ENCODE measurements around the gene C14orf119.

C14orf119 gene

GRCh38 chr14:23126548-23127278 lies 31.4 kb downstream of the C14orf119 start:
- no peak for DNase-seq (ENCODE audit: low spot score)

GRCh38 chr14:23127861-23128260 lies 32.6 kb downstream of the C14orf119 start:
- DNase-seq (ENCODE audit: low spot score): no peak

GRCh38 chr14:23128969-23129758 lies 33.9 kb downstream of the C14orf119 start:
- DNase-seq (ENCODE audit: low spot score): no peak

DNA sequence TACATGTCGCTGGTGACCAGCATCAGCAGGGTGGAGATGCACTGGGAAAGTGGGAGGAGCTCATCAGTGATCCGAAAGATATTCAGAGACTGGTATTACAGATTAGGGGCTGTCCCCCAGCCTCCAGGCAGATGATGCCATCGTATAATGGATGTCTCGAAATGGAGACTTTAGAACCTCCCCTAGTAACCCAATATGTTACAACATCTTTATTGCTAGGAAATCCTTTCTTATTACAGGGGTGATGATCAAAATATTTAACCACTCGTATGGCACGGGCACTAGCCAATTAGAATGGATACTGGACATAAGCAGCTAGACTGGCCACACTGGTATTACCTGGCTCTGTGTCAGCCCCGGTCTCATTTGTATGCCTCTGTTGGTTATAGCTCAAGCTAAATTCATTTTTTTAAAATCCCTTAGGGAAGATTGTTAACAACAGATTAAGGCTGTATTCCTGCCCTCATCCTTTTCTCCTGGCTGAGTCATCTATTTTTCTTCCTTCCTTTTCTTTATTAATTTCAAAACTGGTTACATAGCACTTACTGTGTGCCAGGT lies 34.5 kb downstream of the C14orf119 start:
- DNase-seq (ENCODE audit: low spot score): no peak

DNA sequence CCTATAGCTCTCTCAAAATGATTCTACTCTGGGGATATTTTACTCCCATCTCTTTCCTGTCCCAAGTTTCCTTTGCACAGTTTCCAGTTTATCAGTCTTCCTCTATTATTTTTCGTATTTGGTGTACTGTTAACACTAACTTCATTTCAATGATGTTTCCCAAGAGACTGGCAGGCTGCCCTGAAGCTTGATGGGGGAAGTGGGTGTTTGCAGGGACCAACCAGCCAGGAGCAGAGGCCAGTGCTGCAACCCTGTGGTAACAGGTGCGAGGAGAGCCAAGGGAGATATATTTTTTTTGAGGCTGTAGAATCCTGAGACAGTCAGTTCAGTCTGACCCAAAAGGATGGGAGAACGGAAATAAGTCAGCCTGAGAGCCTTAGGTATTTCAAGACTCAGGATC lies 35.6 kb downstream of the C14orf119 start:
- DNase-seq (ENCODE audit: low spot score): no peak

GRCh38 chr14:23131482-23131881 lies 36.2 kb downstream of the C14orf119 start:
- no peak for DNase-seq (ENCODE audit: low spot score)

- DNase-seq (ENCODE audit: low spot score): no peak
Observed at GRCh38 chr14:23132970-23133369, 37.7 kb downstream of the C14orf119 start.

DNA sequence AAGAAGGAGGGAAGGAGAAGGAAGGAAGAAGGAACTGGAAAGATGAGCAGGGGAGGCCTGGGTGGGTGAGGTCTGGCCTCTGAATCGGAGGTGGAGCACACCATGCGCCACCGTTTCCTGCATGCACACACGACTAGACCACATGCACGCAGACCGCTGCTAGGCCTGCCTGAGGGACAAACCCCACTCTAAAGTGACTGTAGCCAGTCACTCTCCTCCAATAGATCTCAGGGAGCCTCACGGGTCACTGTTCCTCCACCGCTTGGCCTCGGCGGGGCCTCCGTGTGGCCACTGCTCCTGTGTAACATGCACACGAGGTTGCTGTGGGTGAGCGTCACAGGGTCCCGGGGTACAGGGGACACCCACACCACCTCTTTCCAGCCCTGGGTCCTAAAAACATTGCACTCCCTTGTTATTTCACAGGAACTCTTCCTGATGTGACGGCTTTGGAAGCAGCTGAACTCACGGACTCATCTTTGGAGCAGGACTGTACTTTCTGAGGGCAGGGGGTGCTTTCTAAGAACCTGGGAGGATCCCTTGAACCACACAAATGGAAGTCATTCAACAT lies 41.3 kb downstream of the C14orf119 start:
- no peak for DNase-seq (ENCODE audit: low spot score)

DNA sequence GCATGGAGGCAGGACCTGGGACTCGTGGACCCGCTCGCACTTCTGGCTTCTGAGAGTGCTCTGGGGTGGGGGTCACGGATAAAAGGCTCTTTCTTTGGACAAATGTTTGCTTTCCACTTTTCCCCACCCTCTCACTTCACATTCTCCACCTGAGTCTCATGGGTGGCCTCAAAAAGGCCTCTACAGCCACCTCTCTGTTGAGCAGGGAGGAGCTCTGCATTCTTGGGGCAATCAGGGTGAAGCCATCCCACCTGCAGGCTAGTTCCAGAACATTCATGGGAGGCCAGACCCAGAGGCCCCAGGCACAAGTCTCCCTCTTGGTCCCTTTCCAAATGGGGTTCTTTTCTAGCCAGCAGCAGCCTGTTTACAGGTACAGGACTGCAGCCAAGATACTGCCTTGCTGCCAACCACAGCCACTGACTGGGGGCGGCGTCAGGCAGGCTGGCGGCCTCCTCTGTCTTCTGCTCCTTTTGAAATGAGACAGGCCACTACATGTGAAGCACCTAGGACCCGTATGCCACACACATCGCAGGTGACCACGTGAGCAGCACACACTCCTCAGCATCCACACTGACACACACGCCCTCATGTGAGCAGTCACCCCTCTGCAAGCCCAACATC lies 42.0 kb downstream of the C14orf119 start:
- no peak for DNase-seq (ENCODE audit: low spot score)

GRCh38 chr14:23137813-23138535 lies 42.7 kb downstream of the C14orf119 start:
- no peak for DNase-seq (ENCODE audit: low spot score)

DNA sequence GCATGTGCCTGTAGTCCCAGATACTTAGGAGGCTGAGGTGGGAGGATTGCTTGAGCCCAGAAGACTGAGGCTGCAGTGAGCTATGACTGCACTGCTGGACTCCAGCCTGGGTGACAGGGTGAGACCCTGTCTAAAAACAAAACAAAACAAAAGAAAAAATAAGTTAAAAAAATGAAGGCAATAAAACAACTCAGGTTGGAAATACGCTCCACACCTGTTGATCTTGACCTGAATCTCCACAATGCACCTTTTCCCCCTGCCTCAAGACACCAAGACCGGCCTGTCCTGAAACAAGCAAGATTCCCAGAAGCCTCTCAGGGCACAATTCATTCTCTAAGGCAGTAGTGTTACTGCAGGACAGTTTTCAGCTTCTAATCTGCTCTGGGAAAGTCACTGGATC lies 44.6 kb downstream of the C14orf119 start:
- DNase-seq (ENCODE audit: low spot score): no peak

GRCh38 chr14:23140371-23140770 lies 45.1 kb downstream of the C14orf119 start:
- no peak for DNase-seq (ENCODE audit: low spot score)

DNA sequence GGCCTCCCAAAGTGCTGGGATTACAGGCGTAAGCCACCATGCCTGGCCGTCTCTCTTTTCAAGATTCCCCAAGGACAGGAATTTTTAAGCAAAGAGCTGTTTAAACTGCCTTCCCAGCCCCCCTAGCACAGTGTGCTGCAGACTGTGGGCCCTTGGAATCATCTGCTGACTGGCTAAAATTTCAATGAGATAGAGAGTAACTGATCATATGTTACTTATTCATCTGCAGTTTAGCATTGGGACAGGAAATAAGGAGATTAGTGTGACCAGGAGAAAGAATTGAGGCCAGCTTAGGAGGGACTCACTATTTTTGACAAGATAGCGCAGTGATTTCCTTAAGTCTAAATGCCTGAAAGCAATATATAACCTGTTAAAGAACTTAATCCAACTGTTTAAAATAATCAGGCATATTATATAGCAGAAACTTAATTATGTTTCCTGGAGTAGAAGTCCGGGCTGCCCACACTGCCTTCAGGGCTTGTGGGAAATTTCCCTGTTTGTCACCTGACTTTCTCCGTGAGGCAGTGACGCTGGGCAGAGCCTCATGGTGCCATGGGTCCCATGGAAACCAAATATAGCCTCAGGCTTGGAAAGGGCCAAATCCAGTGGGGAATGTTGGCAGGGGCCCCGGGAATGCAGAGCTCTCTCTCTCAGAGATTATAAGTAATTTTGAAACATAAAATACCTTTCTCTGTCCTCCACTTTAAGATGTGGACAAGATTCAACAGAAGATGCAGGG lies 46.6 kb downstream of the C14orf119 start:
- no peak for DNase-seq (ENCODE audit: low spot score)

DNA sequence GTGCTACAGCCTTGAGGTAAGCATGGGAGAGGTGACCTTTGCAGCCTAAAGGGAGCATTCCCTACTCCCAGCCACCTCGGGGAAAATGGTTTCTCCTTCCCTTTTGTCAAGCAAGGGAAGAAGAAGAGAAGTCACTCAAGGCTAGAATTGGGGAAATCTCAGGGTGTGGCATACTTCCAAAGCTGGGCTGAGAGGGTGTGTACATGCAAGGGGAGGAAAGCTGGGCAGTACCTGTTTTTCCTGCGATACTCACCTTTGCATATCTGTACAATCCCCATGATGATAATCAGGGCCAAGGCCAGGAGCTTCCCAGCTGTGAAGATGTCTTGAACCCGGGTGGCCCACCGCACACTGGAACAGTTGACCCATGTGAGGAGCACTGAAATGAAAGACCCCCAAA lies 47.5 kb downstream of the C14orf119 start:
- no peak for DNase-seq (ENCODE audit: low spot score)

DNA sequence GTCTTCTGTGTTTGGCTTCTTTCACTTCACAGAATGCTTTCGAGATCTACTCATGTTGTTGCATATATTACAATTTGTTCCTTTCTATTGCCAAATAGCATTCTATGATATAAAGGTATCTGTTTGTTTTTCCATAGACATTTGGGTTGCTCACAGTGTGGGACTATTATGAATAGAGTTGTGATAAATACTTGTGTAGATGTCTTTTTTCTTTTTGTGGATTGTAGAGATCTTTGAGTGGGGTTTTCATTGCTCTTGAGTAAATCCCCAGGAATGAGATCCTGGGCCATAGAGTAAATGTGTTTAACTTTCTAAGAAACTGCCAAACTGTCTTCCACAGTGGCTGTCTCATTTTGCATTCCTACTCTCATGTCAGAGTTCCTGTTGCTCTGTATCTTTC lies 48.6 kb downstream of the C14orf119 start:
- no peak for DNase-seq (ENCODE audit: low spot score)

DNA sequence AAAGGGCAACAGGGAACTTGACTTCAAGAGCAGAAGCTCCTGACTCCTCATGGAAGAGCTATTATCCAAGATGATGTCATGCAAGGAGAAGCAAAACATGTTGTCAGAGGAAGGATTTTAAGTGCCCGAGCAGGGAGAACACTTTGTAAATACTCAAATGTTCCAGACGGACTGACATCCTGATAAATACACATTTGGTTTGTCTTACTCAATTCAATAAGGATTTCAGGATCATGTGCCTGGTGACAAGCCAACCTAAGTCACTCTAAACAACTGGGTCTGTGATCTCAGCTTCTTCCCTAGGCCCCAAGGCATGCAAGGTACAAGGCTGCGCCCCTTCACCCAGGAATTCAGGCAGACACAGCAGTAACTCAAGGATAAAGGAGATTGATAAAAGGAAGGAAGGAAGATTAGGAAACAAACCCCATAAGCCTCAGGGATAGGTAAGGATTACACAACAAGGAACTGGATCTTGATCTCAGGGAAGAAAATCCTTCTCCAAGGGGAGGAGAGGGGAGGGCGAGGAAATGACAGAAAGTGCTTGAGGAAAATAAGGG lies 50.6 kb downstream of the C14orf119 start:
- DNase-seq (ENCODE audit: low spot score): no peak

GRCh38 chr14:23146351-23146910 lies 51.1 kb downstream of the C14orf119 start:
- no peak for DNase-seq (ENCODE audit: low spot score)

DNA sequence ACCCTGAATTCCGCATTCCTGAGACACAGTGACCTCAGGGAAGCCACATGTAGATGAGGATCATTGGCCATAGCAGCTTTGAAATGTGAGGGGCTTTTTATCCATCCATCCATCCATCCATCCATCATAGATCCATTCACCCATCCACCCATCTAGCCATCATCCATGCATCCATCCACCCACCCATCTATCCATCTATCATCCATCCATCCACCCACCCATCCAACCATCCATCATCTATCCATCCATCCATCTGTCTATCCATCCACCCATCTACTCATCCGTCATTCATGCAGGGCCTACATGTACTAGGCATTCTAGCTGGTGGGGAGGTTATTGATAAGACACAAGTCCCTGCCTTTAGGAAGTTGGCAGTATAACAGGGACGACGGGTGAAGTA lies 51.7 kb downstream of the C14orf119 start:
- no peak for DNase-seq (ENCODE audit: low spot score)

DNA sequence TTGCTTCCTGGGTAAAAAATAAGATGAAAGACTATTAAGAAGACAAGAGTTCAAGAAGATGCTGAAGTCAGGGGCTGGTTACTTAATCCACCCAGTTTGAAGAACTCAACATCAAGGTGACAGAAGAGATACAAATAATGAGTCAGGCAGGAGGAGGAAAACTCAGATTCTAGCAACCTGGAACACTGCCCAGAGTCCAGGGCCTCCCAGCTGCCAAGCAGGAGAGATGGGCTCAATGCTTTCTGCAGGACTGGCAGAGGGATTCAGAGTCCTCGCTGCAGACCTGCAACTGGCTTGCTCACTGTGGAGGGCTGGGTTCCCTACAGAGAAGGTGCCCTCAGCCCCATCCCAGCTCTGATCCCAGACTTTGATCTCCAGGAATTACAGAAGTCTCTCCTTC lies 52.4 kb downstream of the C14orf119 start:
- DNase-seq (ENCODE audit: low spot score): no peak

DNA sequence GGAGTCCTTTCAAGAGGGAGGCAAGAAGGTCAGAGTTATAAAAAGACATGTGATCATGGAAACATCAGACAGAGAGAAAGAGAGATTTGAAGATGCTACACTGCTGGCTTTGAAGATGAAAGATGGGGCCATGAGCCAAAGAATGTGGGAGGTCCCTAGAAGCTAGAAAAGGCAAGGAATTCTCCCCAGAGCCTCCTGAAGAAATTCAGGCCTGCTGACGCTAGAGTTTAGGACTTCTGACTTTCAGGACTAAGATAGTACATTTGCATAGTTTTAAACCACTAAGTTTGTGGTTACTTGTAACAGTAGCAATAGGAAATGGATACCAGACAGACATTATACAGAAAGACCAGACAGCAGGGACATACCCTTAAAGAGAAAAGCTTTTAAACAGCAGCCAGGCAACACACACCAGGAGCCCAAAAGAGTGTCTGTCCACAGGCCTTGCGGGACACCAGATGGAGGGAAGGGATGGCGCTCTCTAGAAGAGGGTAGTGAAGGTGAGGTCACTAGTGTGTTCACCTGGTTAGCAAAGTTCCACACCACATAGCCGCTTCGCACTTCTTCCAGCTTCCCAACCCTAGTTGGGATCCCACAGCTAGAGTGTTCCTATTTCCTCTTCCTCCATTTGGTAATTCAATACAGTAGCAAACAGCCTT lies 53.4 kb downstream of the C14orf119 start:
- DNase-seq (ENCODE audit: low spot score): no peak

All from hematopoietic multipotent progenitor cell treated with erythropoietin and hydrocortisone succinate and interleukin-3 and kit ligand, for 17 days (in vitro differentiated cells).